UCSD-AML1 (cell line): ENCODE data around the gene REEP6.
"Not testable (repeated sequence)": the region's sequence is repeated elsewhere in the genome, so short reads cannot be mapped to it uniquely, and the experiment has no call there.

ENCODE experiments used
- DNase-seq: peaks from one replicate; lab custom pipeline; 2025; ENCODE audit not compliant: unreplicated experiment; lab: John Stamatoyannopoulos, UW

The REEP6 gene

DNA sequence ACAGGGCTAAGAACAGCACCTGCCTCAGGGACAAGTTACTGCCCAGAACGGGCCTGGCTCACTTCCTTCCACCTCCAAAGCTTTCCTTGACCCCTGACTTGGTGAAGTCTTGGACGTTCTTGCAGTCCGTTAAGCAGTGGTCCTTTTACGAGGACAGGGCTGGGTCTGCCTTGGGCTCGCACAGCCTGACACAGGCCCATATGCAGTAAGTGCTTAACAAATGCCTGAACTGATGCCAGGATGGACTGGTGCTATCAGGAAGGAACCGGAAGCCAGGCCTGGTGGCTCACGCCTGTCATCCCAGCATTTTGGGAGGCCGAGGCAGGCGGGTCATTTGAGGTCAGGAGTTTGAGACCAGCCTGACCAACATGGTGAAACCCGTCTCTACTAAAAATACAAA, 31.1 kb downstream of the REEP6 start:
- DNase-seq: no peak

DNA sequence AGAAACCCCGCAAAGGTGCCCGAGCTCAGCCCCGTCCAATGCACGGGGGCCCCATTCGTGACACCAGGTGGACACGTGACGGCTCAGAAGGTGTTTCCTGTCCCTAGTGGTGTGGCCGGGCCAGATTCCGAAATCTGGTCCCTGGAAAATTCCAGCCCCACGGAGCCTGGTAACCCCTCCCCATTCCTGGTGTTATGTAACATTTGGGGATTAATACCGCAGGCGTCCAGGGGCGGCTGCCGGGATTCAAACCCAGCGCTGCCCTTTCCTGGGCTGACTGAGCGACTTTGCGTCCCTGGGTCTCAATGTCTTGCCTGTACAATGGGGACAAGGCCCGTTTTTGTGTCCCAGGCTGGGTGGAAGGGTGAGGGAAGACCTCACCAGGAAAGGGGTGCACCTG, 31.9 kb downstream of the REEP6 start:
- DNase-seq: no peak

DNA sequence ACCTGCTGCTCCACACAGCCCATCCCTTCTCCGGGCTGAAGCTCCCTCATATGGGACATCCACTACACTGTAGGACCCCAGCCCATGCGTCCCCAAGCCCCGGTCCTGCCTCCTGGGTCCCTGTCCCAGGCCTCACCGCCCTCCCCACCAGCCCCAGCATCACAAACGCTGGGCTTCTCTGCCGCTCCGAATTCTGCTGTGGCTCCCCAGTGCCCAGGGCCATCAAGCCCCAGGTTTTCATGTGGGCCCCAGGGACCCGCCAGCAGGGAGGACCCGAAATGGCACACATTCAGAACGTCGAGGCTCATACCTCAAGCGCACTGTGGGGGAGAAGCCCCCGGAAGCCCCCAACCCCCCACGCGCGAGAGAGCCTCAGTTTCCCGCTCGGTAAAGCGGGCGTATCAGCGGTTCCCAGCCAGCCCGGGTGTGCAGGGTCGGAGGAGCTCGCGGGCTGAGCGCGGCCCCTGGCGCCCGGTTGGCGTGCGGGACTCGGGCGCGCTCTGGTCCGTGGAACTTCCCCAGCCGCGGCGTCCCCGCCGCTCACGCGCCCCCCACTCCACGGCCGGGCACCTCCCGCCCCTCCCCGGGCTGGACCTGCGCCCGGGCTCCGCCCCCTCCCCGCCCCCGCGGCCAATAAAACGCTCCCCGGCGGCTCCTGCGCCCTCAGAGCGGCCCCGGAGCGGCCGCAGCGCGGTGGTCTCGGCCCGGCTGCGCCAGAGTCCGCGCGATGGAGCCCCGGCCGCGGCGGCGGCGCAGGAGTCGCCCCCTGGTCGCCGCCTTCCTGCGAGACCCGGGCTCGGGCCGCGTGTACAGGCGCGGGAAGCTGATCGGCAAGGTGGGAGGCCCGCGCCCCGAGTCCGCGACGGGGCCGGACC, 32.7 kb downstream of the REEP6 start, which contains the start of gene PLK5:
Gene PLK5 (plus strand): TSS at position 666 of the 875 bp plus-strand sequence. CDS start 2,920 bp downstream, outside the sequence.
- no peak for DNase-seq

DNA sequence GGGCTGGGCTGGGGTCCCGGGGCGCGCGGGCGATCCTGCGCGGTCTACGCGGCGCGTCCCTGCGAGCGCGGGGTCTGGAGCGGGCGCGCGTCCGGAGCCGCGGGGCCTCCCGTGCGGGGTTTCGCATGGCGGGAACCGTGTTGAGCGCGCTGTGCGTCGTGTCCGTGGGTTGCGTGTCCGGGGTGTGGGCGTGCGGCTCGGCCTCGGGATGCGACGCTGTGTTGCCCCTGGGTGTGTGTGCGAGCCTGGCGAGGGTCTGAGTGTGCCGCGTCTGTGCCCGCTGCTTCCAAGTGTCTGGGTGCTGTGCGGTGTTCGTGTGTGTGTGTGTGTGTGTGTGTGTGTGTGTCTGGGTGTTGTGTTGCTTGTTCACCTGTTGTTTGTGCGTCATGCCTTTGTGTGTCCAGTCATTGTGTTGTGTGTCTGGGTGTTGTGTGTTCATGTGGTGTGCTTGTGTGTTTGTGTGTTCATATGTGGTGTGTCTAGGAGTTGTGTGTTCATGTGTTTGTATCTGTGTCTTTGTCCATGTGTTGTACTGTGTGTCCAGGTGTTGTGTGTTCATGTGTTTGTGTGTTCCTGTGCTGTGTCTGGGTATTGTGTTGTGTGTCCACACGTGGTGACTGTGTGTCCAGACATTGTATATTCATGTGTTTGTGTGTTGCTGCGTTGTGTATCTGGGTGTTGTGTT, 33.4 kb downstream of the REEP6 start:
- DNase-seq: no peak

DNA sequence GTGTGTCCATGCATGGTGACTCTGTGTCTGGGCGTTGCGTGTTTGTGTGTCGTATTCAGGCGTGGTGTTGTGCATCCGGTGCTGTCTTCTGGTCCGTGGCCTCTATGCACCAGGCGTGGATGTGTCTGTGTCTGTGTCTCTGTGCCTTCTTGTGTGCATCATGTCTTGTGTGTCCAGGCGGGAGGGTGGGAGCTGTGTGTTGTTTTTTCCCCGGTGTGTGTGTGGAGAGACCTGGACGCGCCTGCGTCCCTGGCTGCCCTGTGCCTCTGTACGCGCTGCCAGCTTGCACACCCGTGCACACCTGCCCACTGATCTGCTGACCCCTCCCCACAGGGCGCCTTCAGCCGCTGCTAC, 34.0 kb downstream of the REEP6 start:
- no peak for DNase-seq

DNA sequence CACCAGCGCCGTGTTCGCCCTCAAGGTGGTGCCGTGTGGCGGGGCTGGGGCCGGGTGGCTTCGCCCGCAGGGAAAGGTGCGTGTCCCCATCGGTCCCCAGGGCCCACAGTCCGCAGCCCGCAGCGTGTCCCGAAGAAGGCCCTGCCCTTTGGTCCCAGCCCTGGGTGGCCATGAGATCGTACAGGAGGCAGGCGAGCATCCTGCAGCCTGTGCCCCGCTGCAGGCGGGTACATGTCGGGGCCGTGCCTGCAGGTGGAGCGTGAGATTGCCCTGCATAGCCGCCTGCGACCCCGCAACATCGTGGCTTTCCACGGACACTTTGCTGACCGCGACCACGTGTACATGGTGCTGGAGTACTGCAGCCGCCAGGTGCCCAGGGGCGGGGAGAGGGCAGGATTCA, 34.4 kb downstream of the REEP6 start:
- DNase-seq: no peak

DNA sequence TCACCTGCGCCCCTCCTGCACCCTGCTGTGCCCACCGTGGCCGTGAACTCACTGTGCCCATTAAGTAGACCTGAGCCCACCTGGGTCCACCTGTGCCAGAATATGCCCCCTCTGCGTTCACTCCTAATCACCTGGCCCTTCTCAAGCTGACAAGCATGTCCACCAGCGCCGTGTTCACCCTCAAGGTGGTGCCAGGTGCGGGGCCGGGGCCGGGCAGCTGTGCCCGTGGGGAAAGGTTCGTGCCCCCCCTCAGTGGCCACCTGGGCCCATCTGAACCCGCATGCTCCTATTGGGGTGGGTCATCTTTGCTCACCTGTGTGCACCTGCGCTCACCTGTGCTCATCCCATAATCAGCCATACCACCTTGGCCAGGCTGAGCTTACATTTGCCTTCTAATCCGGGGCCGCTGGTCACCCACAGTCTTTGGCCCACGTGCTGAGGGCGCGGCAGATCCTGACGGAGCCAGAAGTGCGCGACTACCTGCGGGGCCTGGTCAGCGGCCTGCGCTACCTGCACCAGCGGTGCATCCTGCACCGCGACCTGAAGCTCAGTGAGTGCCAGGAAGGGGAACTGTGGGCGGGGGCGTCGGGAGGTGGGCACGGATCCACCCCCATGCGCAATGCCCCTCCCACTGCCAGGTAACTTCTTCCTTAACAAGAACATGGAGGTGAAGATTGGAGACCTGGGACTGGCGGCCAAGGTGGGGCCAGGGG, 35.2 kb downstream of the REEP6 start:
- no peak for DNase-seq

DNA sequence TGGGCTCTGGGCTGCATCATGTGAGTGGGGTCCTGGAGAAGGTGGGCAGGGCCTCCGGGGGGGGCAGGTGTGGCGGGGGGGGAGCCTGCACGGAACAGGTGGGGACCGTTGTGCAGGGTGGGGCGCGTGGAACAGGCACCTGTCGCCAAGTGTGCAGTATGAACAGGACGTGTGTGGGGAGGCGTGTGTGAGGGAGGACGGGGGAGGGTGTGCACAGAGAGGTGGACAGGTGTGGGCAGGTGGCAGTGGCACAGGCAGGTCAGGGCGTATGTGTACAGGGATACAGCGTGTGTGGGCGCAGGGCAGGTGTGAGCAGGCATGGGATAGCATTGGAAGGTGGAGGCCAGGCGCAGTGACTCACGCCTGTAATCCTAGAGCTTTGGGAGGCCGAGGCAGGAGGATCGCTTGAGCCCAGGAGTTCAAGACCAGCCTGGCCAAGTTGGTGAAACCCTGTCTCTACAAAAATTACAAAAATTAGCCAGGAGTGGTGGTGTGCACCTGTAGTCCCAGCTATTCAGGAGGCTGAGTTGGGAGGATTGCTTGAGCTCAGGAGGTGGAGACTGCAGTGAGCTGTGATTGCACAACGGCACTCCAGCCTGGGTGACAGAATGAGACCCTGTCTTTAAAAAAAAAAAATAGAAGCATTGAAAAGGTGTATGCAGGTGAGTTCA, 36.1 kb downstream of the REEP6 start:
- DNase-seq: no peak

DNA sequence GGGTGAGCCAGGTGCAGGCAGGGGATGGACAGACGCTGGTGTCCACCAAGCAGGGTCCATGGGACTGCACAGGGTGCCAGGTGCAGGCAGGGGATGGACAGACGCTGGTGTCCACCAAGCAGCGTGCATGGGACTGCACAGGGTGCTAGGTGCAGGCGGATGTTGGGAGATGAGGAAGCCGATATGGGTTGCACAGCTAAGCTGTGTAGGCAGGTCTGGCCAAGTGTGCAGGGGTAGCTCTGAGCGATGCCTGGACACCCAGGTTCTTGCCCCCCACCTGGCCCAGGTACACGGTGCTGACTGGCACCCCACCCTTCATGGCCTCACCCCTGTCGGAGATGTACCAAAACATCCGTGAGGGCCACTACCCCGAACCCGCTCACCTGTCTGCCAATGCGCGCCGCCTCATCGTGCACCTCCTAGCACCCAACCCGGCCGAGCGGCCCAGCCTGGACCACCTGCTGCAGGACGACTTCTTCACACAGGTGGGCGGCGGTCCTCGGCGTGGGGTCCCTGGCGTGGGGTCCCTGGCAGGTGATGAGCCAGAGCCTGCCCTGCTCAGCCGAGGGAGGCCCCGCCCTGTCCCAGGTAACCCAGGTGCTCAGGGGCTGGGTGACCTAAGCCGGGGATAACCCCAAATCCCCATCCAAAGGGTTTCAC, 36.8 kb downstream of the REEP6 start:
- no peak for DNase-seq

DNA sequence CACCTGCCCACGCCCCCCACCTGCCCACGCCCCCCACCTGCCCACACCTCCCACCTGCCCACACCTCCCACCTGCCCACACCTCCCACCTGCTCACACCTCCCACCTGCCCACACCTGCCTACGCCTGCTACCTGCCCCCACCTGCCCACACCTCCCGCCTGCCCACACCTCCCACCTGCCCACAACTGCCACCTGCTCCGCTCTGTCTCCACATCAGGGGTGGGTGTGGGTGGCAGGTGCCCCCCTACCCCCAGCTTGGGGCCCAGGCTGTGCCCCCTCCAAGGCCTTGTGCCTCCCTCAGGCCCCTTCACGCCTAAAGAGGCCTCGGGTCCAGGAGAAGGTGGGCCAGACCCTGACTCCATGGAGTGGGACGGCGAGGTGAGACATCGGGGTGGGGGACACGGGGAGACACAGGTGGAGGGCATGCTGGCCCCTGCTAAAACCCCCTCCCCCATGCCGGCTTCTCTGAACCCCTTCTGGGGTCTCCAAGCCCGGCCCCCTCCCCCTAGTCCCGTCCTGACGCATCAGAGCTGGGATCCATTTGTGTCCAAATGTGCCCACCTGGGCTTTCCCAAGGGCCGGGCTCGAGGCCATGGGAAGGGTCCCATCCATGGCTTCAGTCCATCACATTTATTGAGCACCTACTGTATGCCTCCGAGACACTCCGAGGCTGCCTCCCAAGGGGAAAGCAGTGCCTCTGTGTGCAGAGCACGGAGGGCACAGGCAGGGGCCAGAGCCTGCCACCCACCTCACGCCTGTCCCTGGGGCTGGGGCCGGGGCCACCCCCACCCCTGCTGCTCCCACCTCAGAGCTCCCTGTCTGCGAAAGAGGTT, 37.8 kb downstream of the REEP6 start:
- DNase-seq: no peak

DNA sequence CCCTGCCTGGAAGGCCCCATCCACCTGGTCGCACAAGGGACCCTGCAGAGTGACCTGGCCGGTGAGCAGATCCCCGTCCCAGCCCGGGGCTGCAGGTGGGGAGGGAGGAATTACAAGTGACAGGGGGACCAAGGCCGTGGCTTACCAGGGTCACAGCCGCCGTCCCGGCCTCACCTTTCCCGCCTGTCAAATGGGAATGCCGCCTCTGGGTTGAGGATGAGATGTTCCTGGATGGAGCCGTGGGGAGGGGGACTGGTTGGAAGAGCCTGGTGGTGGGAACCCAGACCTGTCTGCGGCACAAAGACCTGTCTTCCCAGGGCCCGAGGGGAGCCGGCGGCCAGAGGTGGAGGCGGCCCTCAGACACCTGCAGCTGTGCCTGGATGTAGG, 38.4 kb downstream of the REEP6 start:
- no peak for DNase-seq

DNA sequence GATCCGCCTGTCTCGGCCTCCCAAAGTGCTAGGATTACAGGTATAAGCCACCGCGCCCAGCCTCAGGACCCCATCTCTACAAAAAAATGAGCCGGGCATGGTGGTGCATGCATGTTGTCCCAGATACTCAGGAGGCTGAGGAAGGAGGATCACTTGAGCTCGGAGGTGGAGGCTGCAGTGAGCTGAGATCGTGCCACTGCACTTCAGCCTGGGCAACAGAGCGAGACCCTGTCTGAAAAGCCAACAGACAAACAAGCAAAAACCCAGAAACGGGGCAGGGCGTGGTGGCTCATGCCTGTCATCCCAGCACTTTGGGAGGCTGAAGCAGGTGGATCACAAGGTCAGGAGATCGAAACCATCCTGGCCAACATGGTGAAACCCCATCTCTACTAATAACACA, 39.9 kb downstream of the REEP6 start:
- not testable (repeated sequence) for DNase-seq

DNA sequence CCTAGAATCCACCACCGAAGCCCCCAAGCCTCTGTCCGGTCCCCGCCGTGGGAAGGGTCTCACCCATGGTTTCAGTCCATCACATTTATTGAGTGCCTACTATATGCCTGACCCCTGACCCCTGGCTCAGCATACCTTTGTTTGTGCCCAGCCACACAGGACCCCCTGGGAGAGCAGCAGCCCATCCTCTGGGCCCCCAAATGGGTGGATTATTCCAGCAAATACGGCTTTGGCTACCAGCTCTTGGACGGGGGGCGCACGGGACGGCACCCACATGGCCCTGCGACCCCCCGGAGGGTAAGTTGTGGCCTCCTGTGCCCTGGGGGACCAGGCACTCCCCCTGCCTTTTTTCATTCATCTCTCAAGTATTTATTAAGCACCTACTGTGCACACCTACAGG, 40.6 kb downstream of the REEP6 start:
- DNase-seq: no peak

DNA sequence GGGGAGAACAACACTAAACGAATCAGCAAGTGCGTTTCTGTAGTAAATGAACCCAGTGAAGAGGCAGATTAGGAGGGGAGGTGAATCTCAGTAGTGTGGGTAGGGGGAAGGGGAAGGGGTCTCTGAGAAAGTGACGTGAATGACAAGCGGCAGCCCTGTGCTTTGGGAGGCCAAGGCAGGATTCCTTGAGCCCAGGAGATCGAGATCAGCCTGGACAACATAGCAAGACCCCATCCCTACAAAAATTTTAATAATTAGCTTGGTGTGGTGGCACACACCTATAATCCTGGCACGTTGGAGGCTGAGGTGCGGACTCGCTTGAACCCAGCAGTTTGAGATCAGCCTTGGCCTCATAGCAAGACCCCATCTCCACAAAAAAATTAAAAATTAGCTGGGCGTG, 41.0 kb downstream of the REEP6 start:
- no peak for DNase-seq

DNA sequence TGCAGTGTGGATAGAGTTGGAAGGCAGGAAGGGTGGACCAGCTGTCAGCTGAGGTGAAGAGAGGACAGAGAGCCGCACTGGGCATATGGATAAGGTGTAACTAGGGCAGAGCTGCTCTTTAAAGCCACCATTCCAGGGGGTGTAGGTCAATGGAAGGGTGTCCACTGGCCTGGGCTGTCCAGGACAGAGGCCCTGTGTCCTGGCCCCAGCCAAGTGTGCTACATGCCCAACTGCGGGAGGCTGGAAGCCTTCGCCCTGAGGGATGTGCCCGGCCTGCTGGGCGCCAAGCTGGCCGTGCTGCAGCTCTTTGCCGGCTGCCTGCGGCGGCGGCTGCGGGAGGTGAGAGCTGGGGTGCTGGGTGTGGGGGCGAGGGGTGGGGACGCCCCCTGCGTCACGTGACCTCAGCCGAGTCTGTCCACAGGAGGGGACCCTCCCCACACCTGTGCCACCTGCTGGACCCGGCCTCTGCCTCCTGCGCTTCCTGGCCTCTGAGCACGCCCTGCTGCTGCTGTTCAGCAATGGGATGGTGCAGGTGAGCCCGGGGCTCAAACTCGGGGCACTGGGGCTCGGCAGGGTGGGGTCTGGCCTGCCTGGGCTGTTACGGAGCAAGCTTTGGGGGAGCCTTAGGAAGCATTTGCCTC, 42.6 kb downstream of the REEP6 start:
- no peak for DNase-seq

DNA sequence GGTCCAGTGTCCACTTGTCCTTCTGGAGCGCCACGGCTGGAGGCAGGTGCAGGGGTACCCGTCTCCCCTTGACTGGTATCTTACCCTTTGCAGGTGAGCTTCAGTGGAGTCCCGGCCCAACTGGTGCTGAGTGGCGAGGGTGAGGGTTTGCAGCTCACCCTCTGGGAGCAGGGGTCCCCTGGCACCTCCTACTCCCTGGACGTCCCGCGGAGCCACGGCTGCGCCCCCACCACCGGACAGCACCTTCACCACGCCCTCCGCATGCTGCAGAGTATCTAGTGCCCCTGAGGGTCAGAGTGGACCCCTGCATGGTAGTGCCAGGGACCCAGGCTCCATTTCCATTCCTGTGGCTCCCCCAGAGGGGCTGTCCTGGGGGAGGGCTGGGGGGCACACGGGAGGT, 44.0 kb downstream of the REEP6 start:
- no peak for DNase-seq

DNA sequence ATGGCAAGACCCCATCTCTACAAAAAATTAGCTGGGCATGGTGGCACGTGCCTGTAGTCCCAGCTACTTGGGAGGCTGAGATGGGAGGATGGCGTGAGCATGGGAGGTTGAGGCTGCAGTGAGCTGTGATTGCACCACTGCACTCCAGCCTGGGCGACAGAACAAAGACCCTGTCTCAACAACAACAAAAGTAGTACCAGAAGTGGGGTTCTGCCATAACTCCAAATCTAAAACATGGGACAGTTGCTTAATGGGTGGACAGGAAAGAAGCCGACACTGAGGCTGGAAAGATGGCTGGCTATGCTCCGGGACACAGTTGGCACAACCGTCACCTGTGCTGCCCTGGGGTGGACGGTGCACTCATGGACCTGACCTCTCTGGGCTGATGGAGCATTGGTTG, 44.7 kb downstream of the REEP6 start:
- not testable (repeated sequence) for DNase-seq

DNA sequence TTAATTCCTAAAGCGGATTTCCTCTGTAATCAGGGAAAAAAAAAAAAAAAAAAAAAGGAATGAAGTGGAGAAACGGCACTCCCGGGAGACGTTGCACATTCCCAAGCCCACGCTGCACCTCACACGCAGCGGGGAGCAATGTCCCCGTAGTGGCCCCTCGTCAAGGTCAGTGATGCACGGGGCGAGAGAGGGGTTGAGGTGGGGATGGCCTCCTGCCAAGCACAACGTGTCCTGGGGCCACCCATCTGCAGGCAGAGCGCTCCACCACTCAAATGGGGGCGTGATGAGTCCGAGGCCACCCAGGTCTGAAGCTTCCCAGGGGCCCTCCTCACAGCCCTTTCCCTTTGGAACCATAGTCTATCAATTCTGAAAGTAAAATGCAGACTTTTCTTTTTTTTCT, 48.0 kb downstream of the REEP6 start:
- no peak for DNase-seq

DNA sequence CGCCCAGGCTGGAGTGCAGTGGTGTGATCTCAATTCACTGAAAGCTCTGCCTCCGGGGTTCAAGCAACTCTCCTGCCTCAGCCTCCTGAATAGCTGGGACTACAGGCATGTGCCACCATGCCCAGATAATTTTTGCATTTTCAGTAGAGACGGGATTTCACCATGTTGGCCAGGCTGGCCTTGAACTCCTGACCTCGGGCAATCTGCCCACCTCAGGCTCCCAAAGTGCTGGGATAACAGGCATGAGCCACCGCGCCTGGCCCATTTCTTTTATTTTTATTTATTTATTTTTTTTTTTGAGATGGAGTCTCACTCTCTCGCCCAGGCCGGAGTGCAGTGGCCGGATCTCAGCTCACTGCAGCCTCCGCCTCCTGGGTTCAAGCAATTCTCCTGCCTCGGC, 48.8 kb downstream of the REEP6 start:
- not testable (repeated sequence) for DNase-seq
